ENCODE measurements around the gene SHISA5. TPM values are rescaled to one million over a fixed set of nuclear protein-coding genes. Genes with fewer than 3 reads are reported as not detected.

The SHISA5 gene
- total and polyA plus RNA-seq, 2 of the 8 experiments (the other 6 are each of a cell fraction or from before 2014, with no cell fraction given), result 196 to 315 TPM

GRCh38 chr3:48446043-48446424 lies 57.9 kb downstream of the SHISA5 start:
- H3K79me2 ChIP-seq (ENCODE audit: control insufficient read depth in 1 of 2, insufficient read depth in 2 of 2, low read length in 2 of 2), result peaks cover 0 to 27% of the 10 kb centered on the region in 2 experiments; a peak in 2 of 4 replicates
- peak overlapping the region; percentile 80 to 98 (median 96) for H3K4me3 ChIP-seq (ENCODE audit: extremely low read depth in 1 of 4, insufficient read depth in 2 of 4, low read depth in 3 of 4, low read length in 4 of 4)
- peak overlapping the region; percentile 57; the same call in 1 of the 2 replicates for H2BK5ac ChIP-seq (ENCODE audit: low read depth, low read length)
- peak overlapping the region; percentile 85 to 94 for H3K4me2 ChIP-seq (ENCODE audit: insufficient read depth in 1 of 2, low read depth in 2 of 2, low read length in 2 of 2)
- H3K79me1 ChIP-seq (ENCODE audit: low read depth, low read length), result peaks cover 5% of the 10 kb centered on the region
- H3K27ac ChIP-seq (ENCODE audit: low read depth, low read length), result peak overlapping the region; percentile 62
- H3K14ac ChIP-seq (ENCODE audit: insufficient read length), result no peak overlapping the region
- no peak for FAIRE-seq
- H2BK15ac ChIP-seq (ENCODE audit: low read length), result 0 out of 2 replicates have a peak overlapping the region, but pooled peaks have one; percentile 8
- H2AK5ac ChIP-seq (ENCODE audit: low read depth, low read length), result no peak overlapping the region; the same call in 1 of the 2 replicates
- H2BK120ac ChIP-seq (replicated peaks; ENCODE audit: low read depth, low read length), result no peak overlapping the region
- no peaks in the 10 kb centered on the region for H3K9me3 ChIP-seq (ENCODE audit: insufficient read depth in 2 of 2, low read depth in 1 of 2, low read length in 1 of 2)
- peak overlapping the region; percentile 97; the same call in 1 of the 2 replicates for H4K8ac ChIP-seq (ENCODE audit: extremely low read depth, insufficient read depth, low read length)
- DNase-seq (ENCODE audit: low read depth in 1 of 2, low spot score in 2 of 2), result no peak
- POLR2A ChIA-PET (ENCODE audit: partially characterized antibody), result interaction anchor here (0.6 to 10.3 kb wide), 24 partner anchors 11 to 261 kb away, joined by 3 to 233 read pairs (median 4); partner anchors contain the start of genes NME6, PFKFB4, PLXNB1 and SHISA5
- peaks cover 11% of the 10 kb centered on the region for H3K23me2 ChIP-seq (ENCODE audit: low read depth, low read length)
- CTCF ChIA-PET (ENCODE audit: partially characterized antibody), result interaction anchor here (0.8 to 5.2 kb wide), 9 partner anchors 10 to 204 kb away, joined by 3 to 38 read pairs (median 4); partner anchors contain the start of gene SLC26A6
- peak overlapping the region; percentile 75 for H4K91ac ChIP-seq (replicated peaks; ENCODE audit: insufficient read length, low read length)
- H4K5ac ChIP-seq (ENCODE audit: insufficient read length, low read depth, low read length), result peak overlapping the region; percentile 73
- WGBS, 2 experiments (ENCODE audit: extremely low coverage in 1 of 2, insufficient coverage in 1 of 2, insufficient read length in 1 of 2, insufficient replicate concordance in 2 of 2, low coverage in 1 of 2, low lambda C conversion rate in 2 of 2, missing lambda C conversion rate in 1 of 2), result 18% methylated on average over 6 of the region's 6 CpGs; no CpG with 5 or more reads in 1 of the 2 experiments
- H3K23ac ChIP-seq (ENCODE audit: insufficient read length), result no peak overlapping the region
- no peak overlapping the region for H2BK12ac ChIP-seq (ENCODE audit: low read depth, low read length)
- peaks cover 3 to 27% (median 13%) of the 10 kb centered on the region in 4 experiments; a peak in 5 of 8 replicates for H3K36me3 ChIP-seq (ENCODE audit: control insufficient read depth in 2 of 4, insufficient read depth in 4 of 4, low read length in 3 of 4)
- peak overlapping the region; percentile 85 for H2AFZ ChIP-seq (ENCODE audit: low read length)
- H3K4ac ChIP-seq (replicated peaks; ENCODE audit: insufficient read length, low read depth, low read length), result peak overlapping the region; percentile 85
- no peak overlapping the region for H2BK20ac ChIP-seq (ENCODE audit: low read length)
- H3K18ac ChIP-seq (ENCODE audit: extremely low read depth, low read length), result peak overlapping the region; percentile 94; the same call in 1 of the 2 replicates
- TF ChIP-seq SP4 (IDR thresholded peaks at IDR 0.05; ENCODE audit: low read length) (peak; percentile 25; the same call in 1 of the 2 replicates), ATF3 (IDR thresholded peaks at IDR 0.05; ENCODE audit: insufficient read depth, low read depth, low read length) (no peak)
- peaks cover 0 to 8% of the 10 kb centered on the region in 2 experiments for H4K20me1 ChIP-seq (replicated peaks in 1 of 2; ENCODE audit: control insufficient read depth in 1 of 2, insufficient read depth in 2 of 2, low read length in 2 of 2)
- peak overlapping the region in 3 of 4 experiments; percentile 79 to 82 (median 81); a peak in 6 of 7 replicates for H3K9ac ChIP-seq (replicated peaks in 1 of 4; ENCODE audit: extremely low read depth in 1 of 4, low read depth in 3 of 4, low read length in 3 of 4)
- no peaks in the 10 kb centered on the region for H3K27me3 ChIP-seq (replicated peaks in 1 of 4; ENCODE audit: control insufficient read depth in 3 of 4, extremely low read depth in 1 of 4, insufficient read depth in 3 of 4, low read length in 3 of 4)
- peak overlapping the region; percentile 32 for H3K56ac ChIP-seq (replicated peaks; ENCODE audit: insufficient read length, low read depth, low read length)
- peaks cover 3 to 17% (median 6%) of the 10 kb centered on the region in 4 experiments; a peak in 5 of 7 replicates for H3K4me1 ChIP-seq (replicated peaks in 1 of 4; ENCODE audit: control insufficient read depth in 3 of 4, insufficient read depth in 4 of 4, low read length in 3 of 4)

Measured in H1 (cell line).